ENCODE data around the gene G2E3. TPM values are rescaled to one million over a fixed set of nuclear protein-coding genes. Genes with fewer than 3 reads are reported as not detected.
A peak's percentile ranks its signal among the peaks of the same experiment; 100 is the strongest.
"Not testable (repeated sequence)": the region's sequence is repeated elsewhere in the genome, so short reads cannot be mapped to it uniquely, and the experiment has no call there.

Gene G2E3
- polyA plus RNA-seq, 1 donor, result 16.0 TPM

GRCh38 chr14:30600922-30601918, 42.3 kb downstream of the G2E3 start:
- Histone ChIP-seq H3K4me3 (ENCODE audit: low read length) (no peak overlapping the region), H3K27me3 (ENCODE audit: control insufficient read depth, insufficient read depth, low read length) (no peaks in the 10 kb centered on the region), H3K4me1 (ENCODE audit: control insufficient read depth, insufficient read depth, low read length) (no peaks in the 10 kb centered on the region), H3K9me3 (ENCODE audit: control insufficient read depth, low read depth, low read length) (no peaks in the 10 kb centered on the region), H3K27ac (ENCODE audit: low read length) (no peak overlapping the region), H3K36me3 (ENCODE audit: control insufficient read depth, insufficient read depth, low read length) (peaks cover 33% of the 10 kb centered on the region)
- WGBS (ENCODE audit: insufficient coverage, low lambda C conversion rate), result 100% methylated on average over 5 of the region's 8 CpGs
- no peak for DNase-seq

- H3K36me3 ChIP-seq (ENCODE audit: control insufficient read depth, insufficient read depth, low read length), result peaks cover 32% of the 10 kb centered on the region
- no peak overlapping the region for H3K27ac ChIP-seq (ENCODE audit: low read length)
- DNase-seq, result no peak
- 92% methylated on average over 2 of the region's 3 CpGs for WGBS (ENCODE audit: insufficient coverage, low lambda C conversion rate)
- no peaks in the 10 kb centered on the region for H3K4me1 ChIP-seq (ENCODE audit: control insufficient read depth, insufficient read depth, low read length)
- no peaks in the 10 kb centered on the region for H3K9me3 ChIP-seq (ENCODE audit: control insufficient read depth, low read depth, low read length)
- no peaks in the 10 kb centered on the region for H3K27me3 ChIP-seq (ENCODE audit: control insufficient read depth, insufficient read depth, low read length)
- no peak overlapping the region for H3K4me3 ChIP-seq (ENCODE audit: low read length)
Observed at GRCh38 chr14:30603402-30603801, 44.4 kb downstream of the G2E3 start.

GRCh38 chr14:30604696-30605095, 45.7 kb downstream of the G2E3 start:
- DNase-seq; H3K4me3 ChIP-seq (ENCODE audit: low read length); H3K27ac ChIP-seq (ENCODE audit: low read length); H3K4me1 ChIP-seq (ENCODE audit: control insufficient read depth, insufficient read depth, low read length); H3K9me3 ChIP-seq (ENCODE audit: control insufficient read depth, low read depth, low read length); H3K27me3 ChIP-seq (ENCODE audit: control insufficient read depth, insufficient read depth, low read length): not testable (repeated sequence)
- WGBS (ENCODE audit: insufficient coverage, low lambda C conversion rate), result no CpG with 5 or more reads among the region's 8 CpGs
- peaks cover 26% of the 10 kb centered on the region for H3K36me3 ChIP-seq (ENCODE audit: control insufficient read depth, insufficient read depth, low read length)

GRCh38 chr14:30607156-30607780, 48.3 kb downstream of the G2E3 start:
- Histone ChIP-seq H3K4me1 (ENCODE audit: control insufficient read depth, insufficient read depth, low read length) (no peaks in the 10 kb centered on the region), H3K4me3 (ENCODE audit: low read length) (no peak overlapping the region), H3K36me3 (ENCODE audit: control insufficient read depth, insufficient read depth, low read length) (peaks cover 17% of the 10 kb centered on the region), H3K27me3 (ENCODE audit: control insufficient read depth, insufficient read depth, low read length) (no peaks in the 10 kb centered on the region), H3K27ac (ENCODE audit: low read length) (no peak overlapping the region), H3K9me3 (ENCODE audit: control insufficient read depth, low read depth, low read length) (no peaks in the 10 kb centered on the region)
- no CpG with 5 or more reads among the region's 1 CpG for WGBS (ENCODE audit: insufficient coverage, low lambda C conversion rate)
- peak; percentile 8 to 35 for DNase-seq

GRCh38 chr14:30608533-30609006, 49.6 kb downstream of the G2E3 start:
- H3K9me3 ChIP-seq (ENCODE audit: control insufficient read depth, low read depth, low read length), result no peaks in the 10 kb centered on the region
- H3K27ac ChIP-seq (ENCODE audit: low read length), result no peak overlapping the region
- peaks cover 7% of the 10 kb centered on the region for H3K36me3 ChIP-seq (ENCODE audit: control insufficient read depth, insufficient read depth, low read length)
- no peak overlapping the region for H3K4me3 ChIP-seq (ENCODE audit: low read length)
- DNase-seq, result peak; percentile 33 to 68
- no CpG with 5 or more reads among the region's 5 CpGs for WGBS (ENCODE audit: insufficient coverage, low lambda C conversion rate)
- H3K27me3 ChIP-seq (ENCODE audit: control insufficient read depth, insufficient read depth, low read length), result no peaks in the 10 kb centered on the region
- H3K4me1 ChIP-seq (ENCODE audit: control insufficient read depth, insufficient read depth, low read length), result no peaks in the 10 kb centered on the region

GRCh38 chr14:30610787-30611343, 51.9 kb downstream of the G2E3 start:
- DNase-seq, result peak; percentile 19 to 26
- WGBS (ENCODE audit: insufficient coverage, low lambda C conversion rate), result no CpG with 5 or more reads among the region's 6 CpGs
- H3K36me3 ChIP-seq (ENCODE audit: control insufficient read depth, insufficient read depth, low read length), result peaks cover 6% of the 10 kb centered on the region
- no peak overlapping the region for H3K4me3 ChIP-seq (ENCODE audit: low read length)
- no peaks in the 10 kb centered on the region for H3K9me3 ChIP-seq (ENCODE audit: control insufficient read depth, low read depth, low read length)
- no peak overlapping the region for H3K27ac ChIP-seq (ENCODE audit: low read length)
- no peaks in the 10 kb centered on the region for H3K27me3 ChIP-seq (ENCODE audit: control insufficient read depth, insufficient read depth, low read length)
- H3K4me1 ChIP-seq (ENCODE audit: control insufficient read depth, insufficient read depth, low read length), result no peaks in the 10 kb centered on the region

- no peak overlapping the region for H3K27ac ChIP-seq (ENCODE audit: low read length)
- H3K36me3 ChIP-seq (ENCODE audit: control insufficient read depth, insufficient read depth, low read length), result peaks cover 6% of the 10 kb centered on the region
- no peak overlapping the region for H3K4me3 ChIP-seq (ENCODE audit: low read length)
- no peaks in the 10 kb centered on the region for H3K4me1 ChIP-seq (ENCODE audit: control insufficient read depth, insufficient read depth, low read length)
- WGBS (ENCODE audit: insufficient coverage, low lambda C conversion rate), result no CpG with 5 or more reads among the region's 2 CpGs
- DNase-seq, result no peak
- no peaks in the 10 kb centered on the region for H3K9me3 ChIP-seq (ENCODE audit: control insufficient read depth, low read depth, low read length)
- no peaks in the 10 kb centered on the region for H3K27me3 ChIP-seq (ENCODE audit: control insufficient read depth, insufficient read depth, low read length)
Observed at GRCh38 chr14:30614155-30614554, 55.2 kb downstream of the G2E3 start.

- no peak for DNase-seq
- Histone ChIP-seq H3K9me3 (ENCODE audit: control insufficient read depth, low read depth, low read length) (no peaks in the 10 kb centered on the region), H3K4me1 (ENCODE audit: control insufficient read depth, insufficient read depth, low read length) (no peaks in the 10 kb centered on the region), H3K27me3 (ENCODE audit: control insufficient read depth, insufficient read depth, low read length) (no peaks in the 10 kb centered on the region), H3K4me3 (ENCODE audit: low read length) (no peak overlapping the region), H3K36me3 (ENCODE audit: control insufficient read depth, insufficient read depth, low read length) (peaks cover 2% of the 10 kb centered on the region), H3K27ac (ENCODE audit: low read length) (no peak overlapping the region)
- 100% methylated on average over 1 of the region's 1 CpG for WGBS (ENCODE audit: insufficient coverage, low lambda C conversion rate)
Observed at GRCh38 chr14:30620178-30620577, 61.2 kb downstream of the G2E3 start.

GRCh38 chr14:30621354-30621939, 62.5 kb downstream of the G2E3 start:
- H3K9me3 ChIP-seq (ENCODE audit: control insufficient read depth, low read depth, low read length), result no peaks in the 10 kb centered on the region
- H3K4me3 ChIP-seq (ENCODE audit: low read length), result peak overlapping the region; percentile 92
- no peaks in the 10 kb centered on the region for H3K4me1 ChIP-seq (ENCODE audit: control insufficient read depth, insufficient read depth, low read length)
- DNase-seq, result peak in 1 of 2 donors; percentile 12
- H3K27ac ChIP-seq (ENCODE audit: low read length), result peak overlapping the region; percentile 95
- no peaks in the 10 kb centered on the region for H3K27me3 ChIP-seq (ENCODE audit: control insufficient read depth, insufficient read depth, low read length)
- WGBS (ENCODE audit: insufficient coverage, low lambda C conversion rate), result no CpG with 5 or more reads among the region's 17 CpGs
- no peaks in the 10 kb centered on the region for H3K36me3 ChIP-seq (ENCODE audit: control insufficient read depth, insufficient read depth, low read length)
